Fibroblast of skin of left biceps (primary cell): ENCODE results near the gene PPP1R16B.
"Not testable (repeated sequence)": the region's sequence is repeated elsewhere in the genome, so short reads cannot be mapped to it uniquely, and the experiment has no call there.

Experiments used
- DNase-seq, 2 experiments: peaks; one replicate each; pipeline ENCODE4 v3.0.0-alpha.2; 2013; ENCODE audit warnings: low read depth in 2 of 2

PPP1R16B gene

DNA sequence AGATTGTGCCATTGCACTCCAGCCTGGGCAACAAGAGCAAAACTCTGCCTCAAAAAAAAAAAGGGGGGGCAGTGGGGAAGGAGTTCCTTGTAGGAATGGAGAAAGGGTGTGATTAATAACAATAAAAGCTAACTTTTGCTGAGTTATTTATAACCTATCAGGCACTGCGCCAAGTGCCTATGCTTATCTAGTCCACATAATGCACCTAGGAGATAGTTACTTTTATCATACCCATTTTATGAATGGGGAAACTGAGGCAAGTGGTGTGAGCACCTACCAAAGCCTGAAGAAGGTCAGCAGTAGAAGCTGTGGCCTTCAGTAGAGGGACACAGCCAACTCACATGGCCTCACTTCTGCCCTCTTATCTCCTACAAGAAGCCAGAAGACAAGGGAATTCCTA lies 13.6 kb upstream of the PPP1R16B start:
- no peak for DNase-seq

DNA sequence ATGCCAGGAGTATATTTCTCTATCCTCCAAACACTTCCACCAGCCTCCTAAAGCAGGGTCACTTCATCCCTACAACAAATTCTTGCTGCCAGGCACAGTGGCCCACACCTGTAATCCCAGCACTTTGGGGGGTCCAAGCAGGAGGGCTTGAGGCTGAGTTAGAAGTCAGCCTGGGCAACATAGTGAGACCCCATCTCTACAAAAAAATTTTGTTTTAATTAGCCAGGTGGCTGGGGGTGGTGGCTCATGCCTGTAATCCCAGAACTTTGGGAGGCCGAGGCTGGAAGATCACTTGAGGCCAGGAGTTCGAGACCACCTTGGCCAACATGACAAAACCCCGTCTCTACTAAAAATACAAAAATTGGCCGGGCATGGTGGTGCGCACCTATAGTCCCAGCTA lies 11.4 kb upstream of the PPP1R16B start:
- not testable (repeated sequence) for DNase-seq

- no peak for DNase-seq
Measured at GRCh38 chr20:38798266-38798665, 7.2 kb upstream of the PPP1R16B start.

GRCh38 chr20:38799203-38799602 lies 6.3 kb upstream of the PPP1R16B start:
- no peak for DNase-seq

GRCh38 chr20:38800882-38801281 lies 4.6 kb upstream of the PPP1R16B start:
- no peak for DNase-seq

GRCh38 chr20:38804221-38804620 lies 1.3 kb upstream of the PPP1R16B start:
- no peak for DNase-seq

DNA sequence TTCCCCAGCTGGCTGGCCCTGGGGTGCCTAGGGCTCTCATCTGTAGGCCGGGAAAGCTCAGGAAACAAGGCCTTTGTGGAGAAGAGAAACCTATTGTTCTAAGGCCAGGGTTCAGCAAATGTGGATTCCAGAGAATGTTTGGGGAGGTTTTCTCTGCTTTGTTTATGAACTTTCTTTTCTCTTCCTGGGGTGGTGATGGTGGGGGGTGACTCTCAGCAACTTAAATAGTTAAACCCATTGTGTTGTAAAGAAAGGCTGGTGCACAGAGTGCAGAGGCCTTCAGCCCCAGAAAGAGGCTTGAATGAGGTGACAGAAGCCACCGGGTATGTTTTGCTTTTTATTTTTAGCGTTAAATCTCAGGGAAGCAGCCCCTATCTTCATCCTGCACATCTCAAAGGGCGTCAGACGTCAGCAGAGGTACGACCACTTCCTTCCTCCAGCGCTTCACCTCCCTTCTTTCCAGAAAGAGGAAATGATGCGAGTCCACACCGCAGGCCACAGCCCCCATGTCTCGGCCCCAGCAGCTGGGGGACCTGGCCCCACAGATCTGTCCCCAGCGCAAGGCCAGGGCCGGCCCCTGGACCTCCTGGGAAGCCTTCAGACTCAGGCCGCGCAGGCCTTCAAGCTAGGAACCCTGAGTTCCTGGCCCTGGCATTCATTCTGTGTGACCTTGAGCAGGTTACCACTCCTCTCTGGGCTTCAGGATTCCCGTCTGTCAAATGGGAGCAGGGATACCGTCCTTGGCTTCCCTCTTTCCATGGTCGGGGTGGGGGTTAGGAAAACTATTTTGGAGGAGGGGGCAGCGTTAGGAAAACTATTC lies 605 bp upstream of the PPP1R16B start:
- no peak for DNase-seq

GRCh38 chr20:38805958-38806854 lies 709 bp downstream of the PPP1R16B start:
- no peak for DNase-seq

GRCh38 chr20:38806855-38807655 lies 1.6 kb downstream of the PPP1R16B start:
- DNase-seq: no peak

- DNase-seq: no peak
Measured at GRCh38 chr20:38809942-38810341, 4.4 kb downstream of the PPP1R16B start.

- DNase-seq: no peak
Measured at GRCh38 chr20:38810926-38811630, 5.6 kb downstream of the PPP1R16B start.

DNA sequence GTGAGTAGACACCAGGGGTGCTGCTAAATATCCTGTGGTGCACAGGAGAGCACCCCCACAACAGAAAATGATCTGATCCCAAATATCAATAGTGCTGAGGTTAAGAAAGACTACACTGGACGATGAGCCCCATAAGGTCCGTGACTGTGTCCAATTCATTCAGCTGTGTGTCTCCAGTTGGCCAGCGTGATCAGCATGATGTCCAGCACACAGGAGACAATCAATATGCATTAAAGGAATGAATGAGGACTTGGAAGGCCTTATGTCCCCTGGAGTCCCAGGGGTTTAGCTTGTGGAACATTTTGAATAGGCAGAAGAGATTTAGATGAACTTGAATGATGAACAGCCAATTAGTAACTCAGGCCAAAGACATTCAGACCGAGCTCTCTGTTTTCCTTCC lies 6.3 kb downstream of the PPP1R16B start:
- no peak for DNase-seq

DNA sequence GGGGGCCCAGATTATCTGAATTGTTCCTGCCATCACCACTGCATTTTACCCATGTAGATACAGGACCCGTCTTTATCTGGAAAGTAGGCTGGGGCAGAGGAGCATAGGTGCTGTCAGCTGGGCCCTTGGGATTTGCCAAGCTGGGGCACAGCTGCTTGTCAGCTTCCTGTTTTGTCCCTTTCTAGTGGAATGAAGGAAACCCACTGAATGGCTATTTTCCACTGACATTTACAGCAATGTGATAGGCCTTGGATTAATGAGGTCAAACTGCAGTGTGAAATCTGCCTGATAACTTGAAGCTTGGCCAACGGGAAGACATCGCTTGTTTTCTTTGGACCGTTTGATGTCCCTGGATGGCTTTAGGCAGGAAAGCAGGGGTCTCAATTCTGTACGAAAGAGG lies 6.7 kb downstream of the PPP1R16B start:
- DNase-seq: no peak

GRCh38 chr20:38812709-38813573 lies 7.4 kb downstream of the PPP1R16B start:
- no peak for DNase-seq

- not testable (repeated sequence) for DNase-seq
Measured at GRCh38 chr20:38813574-38813962, 8.1 kb downstream of the PPP1R16B start.

DNA sequence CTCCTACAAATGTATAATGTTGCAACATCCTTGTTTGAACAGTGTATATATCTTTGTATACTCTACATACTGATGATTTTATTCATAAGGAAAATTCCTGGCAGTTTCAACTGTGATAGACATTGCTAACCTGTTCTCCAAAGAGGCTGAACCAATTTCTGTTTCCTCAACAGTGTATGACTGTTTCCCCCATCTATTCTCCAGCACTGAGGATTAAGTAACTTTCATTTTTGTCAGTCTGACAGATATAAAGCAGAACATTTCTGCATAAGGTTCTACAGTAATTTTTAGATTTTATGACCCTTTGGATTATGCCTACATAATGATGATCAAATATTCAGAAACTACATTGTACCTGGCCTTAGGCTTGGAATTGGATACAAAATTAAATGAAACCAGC lies 9.9 kb downstream of the PPP1R16B start:
- no peak for DNase-seq

- no peak for DNase-seq
Measured at GRCh38 chr20:38818113-38819065, 12.9 kb downstream of the PPP1R16B start.

DNA sequence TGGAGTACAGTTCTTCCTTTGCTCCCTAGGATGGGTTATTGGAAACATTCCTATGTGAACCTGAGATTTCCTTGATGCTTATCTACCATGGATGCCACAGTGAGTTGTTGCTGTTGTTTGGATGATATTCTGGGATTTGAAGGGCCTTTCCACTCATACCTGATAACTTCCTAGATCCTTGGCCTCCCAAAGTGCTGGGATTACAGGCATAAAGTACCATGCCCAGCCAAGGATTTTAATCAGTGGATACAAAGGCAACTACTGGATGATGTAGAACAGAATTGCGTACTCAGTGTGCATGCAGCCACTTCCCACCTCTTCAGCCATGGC lies 20.0 kb downstream of the PPP1R16B start:
- no peak for DNase-seq

- no peak for DNase-seq
Measured at GRCh38 chr20:38825901-38826625, 20.6 kb downstream of the PPP1R16B start.
